ENCODE data around the gene ST3GAL5.

Gene ST3GAL5

DNA sequence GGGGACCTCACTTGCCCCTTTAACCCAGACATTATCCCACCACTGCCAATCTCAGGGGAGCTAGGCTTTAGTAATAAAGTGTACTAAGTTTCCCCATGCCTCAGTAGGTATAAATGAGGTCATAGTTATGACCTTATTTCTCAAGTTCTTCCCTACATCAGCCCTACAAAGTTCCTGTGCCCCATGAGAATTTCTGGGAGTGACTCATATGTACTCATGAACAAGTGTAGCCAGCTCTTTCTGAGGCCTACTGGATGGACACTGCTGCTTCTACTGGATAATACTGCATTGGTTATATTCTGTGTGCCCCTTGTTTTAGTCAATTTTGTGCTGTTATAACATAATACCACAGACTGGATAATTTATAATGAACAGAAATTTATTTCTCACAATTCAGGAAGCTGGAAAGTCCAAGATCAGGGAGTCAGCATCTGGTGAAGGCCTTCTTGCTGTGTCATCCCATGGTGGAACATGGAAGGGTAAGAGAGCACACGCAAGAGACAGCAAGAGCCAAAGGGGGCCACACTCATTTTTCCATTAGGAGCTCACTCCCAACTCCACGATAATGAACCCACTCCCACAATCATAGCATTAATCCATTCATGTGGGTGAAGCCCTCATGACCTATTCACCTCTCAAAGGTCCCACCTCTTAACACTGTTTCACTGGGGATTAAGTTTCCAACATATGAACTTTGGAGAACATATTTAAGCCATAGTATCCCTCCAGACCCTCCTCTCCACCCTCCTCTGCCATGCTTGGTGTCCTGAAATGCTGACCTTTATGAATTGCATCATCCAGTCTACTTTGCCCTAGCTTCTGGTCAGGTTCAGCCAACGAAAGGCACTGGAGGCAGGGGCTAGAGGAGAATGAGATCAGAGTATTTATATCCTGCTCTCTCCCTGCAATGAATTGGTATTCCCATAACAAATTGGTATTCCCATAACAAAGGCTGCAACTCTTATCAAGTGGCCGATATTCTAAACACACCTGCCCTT is 25.4 kb upstream of the ST3GAL5 start:
- no peaks in the 10 kb centered on the region for H3K79me2 ChIP-seq (ENCODE audit: low read length)
- no peak overlapping the region for H3K4me3 ChIP-seq (ENCODE audit: low read length)
- no peak overlapping the region; the same call in 1 of the 2 replicates for H2AFZ ChIP-seq (ENCODE audit: low read length)
- H4K20me1 ChIP-seq (ENCODE audit: insufficient read depth, low read length), result no peaks in the 10 kb centered on the region
- TF ChIP-seq, protein P1, sequence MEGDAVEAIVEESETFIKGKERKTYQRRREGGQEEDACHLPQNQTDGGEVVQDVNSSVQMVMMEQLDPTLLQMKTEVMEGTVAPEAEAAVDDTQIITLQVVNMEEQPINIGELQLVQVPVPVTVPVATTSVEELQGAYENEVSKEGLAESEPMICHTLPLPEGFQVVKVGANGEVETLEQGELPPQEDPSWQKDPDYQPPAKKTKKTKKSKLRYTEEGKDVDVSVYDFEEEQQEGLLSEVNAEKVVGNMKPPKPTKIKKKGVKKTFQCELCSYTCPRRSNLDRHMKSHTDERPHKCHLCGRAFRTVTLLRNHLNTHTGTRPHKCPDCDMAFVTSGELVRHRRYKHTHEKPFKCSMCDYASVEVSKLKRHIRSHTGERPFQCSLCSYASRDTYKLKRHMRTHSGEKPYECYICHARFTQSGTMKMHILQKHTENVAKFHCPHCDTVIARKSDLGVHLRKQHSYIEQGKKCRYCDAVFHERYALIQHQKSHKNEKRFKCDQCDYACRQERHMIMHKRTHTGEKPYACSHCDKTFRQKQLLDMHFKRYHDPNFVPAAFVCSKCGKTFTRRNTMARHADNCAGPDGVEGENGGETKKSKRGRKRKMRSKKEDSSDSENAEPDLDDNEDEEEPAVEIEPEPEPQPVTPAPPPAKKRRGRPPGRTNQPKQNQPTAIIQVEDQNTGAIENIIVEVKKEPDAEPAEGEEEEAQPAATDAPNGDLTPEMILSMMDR (IDR thresholded peaks at IDR 0.05; ENCODE audit: low read length), result no peak
- H3K9me2 ChIP-seq (replicated peaks; ENCODE audit: insufficient read depth, low read length), result no peaks in the 10 kb centered on the region
- H3K4me1 ChIP-seq (ENCODE audit: low read length), result 0 out of 2 replicates have a peak, but pooled peaks cover 13% of the 10 kb centered on the region
- no peaks in the 10 kb centered on the region for H3K36me3 ChIP-seq (replicated peaks; ENCODE audit: insufficient read depth, low read length)
- H3K27me3 ChIP-seq (replicated peaks; ENCODE audit: insufficient read depth, low read length), result no peaks in the 10 kb centered on the region
- no peaks in the 10 kb centered on the region for H3K9me3 ChIP-seq (replicated peaks; ENCODE audit: insufficient read depth, low read length)
- H3K9ac ChIP-seq (ENCODE audit: low read length), result no peak overlapping the region
- H3K27ac ChIP-seq (ENCODE audit: low read length), result no peak overlapping the region
- no peaks in the 10 kb centered on the region for H3F3A ChIP-seq (ENCODE audit: insufficient read depth, low read length)
- DNase-seq, result no peak
- H3K4me2 ChIP-seq (ENCODE audit: low read depth, low read length), result no peak overlapping the region

DNA sequence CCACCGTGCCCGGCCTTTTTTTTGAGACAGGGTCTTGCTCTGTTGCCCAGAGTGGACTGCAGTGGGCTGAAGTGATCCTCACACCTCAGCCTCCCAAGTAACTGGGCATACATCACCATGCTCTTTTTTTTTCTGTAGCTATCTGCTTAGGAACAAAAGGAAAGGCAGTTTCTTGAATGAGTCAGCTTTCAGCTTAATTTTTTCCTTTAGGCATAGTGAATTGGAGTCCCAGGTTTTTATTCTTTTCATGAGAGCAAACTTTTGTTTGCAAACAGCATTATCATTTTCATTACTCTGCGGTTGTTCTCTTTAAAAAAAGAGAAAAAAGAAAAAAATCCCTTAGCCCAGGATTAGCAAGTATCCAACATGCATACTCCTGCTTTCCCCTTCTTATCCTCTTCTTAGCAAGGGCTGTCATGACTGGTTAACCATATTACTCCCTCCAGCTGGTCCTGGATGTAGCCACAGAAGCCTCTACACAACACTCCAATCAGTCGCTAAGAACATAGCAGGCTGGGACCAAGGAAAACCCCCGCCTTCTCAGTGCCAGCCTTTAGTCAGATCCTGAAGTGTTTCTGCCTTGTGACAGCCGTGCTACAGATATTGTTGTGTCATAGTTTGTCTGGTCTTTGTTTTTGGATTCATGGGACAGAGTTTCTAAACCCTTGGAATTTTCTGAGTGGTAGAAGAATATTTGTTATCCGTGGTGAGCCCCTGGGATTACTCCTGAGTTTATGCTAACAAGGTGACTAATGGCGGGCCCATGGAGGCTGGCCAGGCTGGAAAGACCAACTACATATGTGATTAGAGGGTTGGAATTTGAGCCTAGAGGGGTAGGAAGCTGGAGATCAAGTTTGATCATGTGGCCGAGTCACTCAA is 23.3 kb upstream of the ST3GAL5 start:
- Histone ChIP-seq H3K9me3 (replicated peaks; ENCODE audit: insufficient read depth, low read length) (no peaks in the 10 kb centered on the region), H3K4me3 (ENCODE audit: low read length) (no peak overlapping the region), H3K27ac (ENCODE audit: low read length) (no peak overlapping the region), H4K20me1 (ENCODE audit: insufficient read depth, low read length) (no peaks in the 10 kb centered on the region), H3K9me2 (replicated peaks; ENCODE audit: insufficient read depth, low read length) (no peaks in the 10 kb centered on the region), H3K79me2 (ENCODE audit: low read length) (no peaks in the 10 kb centered on the region), H3K36me3 (replicated peaks; ENCODE audit: insufficient read depth, low read length) (no peaks in the 10 kb centered on the region), H3K4me1 (ENCODE audit: low read length) (0 out of 2 replicates have a peak, but pooled peaks cover 13% of the 10 kb centered on the region), H3K9ac (ENCODE audit: low read length) (no peak overlapping the region), H2AFZ (ENCODE audit: low read length) (no peak overlapping the region), H3F3A (ENCODE audit: insufficient read depth, low read length) (no peaks in the 10 kb centered on the region), H3K27me3 (replicated peaks; ENCODE audit: insufficient read depth, low read length) (no peaks in the 10 kb centered on the region), H3K4me2 (ENCODE audit: low read depth, low read length) (no peak overlapping the region)
- TF ChIP-seq, protein P1 (IDR thresholded peaks at IDR 0.05; ENCODE audit: low read length), result no peak
- TF ChIP-seq EZH2 (optimal IDR thresholded peaks at IDR 0.05; ENCODE audit: low read depth, low read length) (no peak), EZH2phosphoT487 (IDR thresholded peaks at IDR 0.05; ENCODE audit: low read length) (no peak)
- no peak for DNase-seq

DNA sequence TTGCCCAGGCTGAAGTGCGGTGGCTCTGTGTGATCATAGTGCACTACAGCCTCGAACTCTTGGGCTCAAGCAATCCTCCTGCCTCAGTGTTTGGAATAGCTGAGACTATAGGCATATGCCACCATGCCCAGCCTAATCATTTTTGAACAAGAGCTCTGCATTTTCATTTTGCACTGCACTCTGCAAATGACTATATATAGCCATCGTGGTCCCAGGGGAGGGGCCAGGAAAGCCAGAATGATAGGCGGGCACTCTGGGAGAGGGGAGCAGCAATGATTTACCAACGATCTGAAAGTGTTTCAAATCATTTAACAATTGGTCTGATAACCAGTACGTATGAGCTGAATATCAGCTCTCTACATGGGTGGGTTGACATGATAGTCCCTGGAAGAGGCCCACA is 22.3 kb upstream of the ST3GAL5 start:
- DNase-seq, result no peak
- H3K9me2 ChIP-seq (replicated peaks; ENCODE audit: insufficient read depth, low read length), result no peaks in the 10 kb centered on the region
- H3K4me2 ChIP-seq (ENCODE audit: low read depth, low read length), result no peak overlapping the region
- TF ChIP-seq, protein P1 (IDR thresholded peaks at IDR 0.05; ENCODE audit: low read length), result no peak
- no peak for TF ChIP-seq EZH2phosphoT487 (IDR thresholded peaks at IDR 0.05; ENCODE audit: low read length)
- TF ChIP-seq EZH2 (optimal IDR thresholded peaks at IDR 0.05; ENCODE audit: low read depth, low read length), result no peak
- no peaks in the 10 kb centered on the region for H3K79me2 ChIP-seq (ENCODE audit: low read length)
- H3K9me3 ChIP-seq (replicated peaks; ENCODE audit: insufficient read depth, low read length), result no peaks in the 10 kb centered on the region
- H3K9ac ChIP-seq (ENCODE audit: low read length), result no peak overlapping the region
- H4K20me1 ChIP-seq (ENCODE audit: insufficient read depth, low read length), result no peaks in the 10 kb centered on the region
- no peak overlapping the region for H3K27ac ChIP-seq (ENCODE audit: low read length)
- no peaks in the 10 kb centered on the region for H3K27me3 ChIP-seq (replicated peaks; ENCODE audit: insufficient read depth, low read length)
- no peak overlapping the region for H2AFZ ChIP-seq (ENCODE audit: low read length)
- no peaks in the 10 kb centered on the region for H3F3A ChIP-seq (ENCODE audit: insufficient read depth, low read length)
- H3K4me1 ChIP-seq (ENCODE audit: low read length), result 0 out of 2 replicates have a peak, but pooled peaks cover 13% of the 10 kb centered on the region
- no peak overlapping the region for H3K4me3 ChIP-seq (ENCODE audit: low read length)
- no peaks in the 10 kb centered on the region for H3K36me3 ChIP-seq (replicated peaks; ENCODE audit: insufficient read depth, low read length)
